Stomach (tissue), 4 donors: ENCODE measurements around the gene MFSD6.

ENCODE experiments used
- CTCF ChIP-seq, 7 experiments: fragments of 450-650 bp in 4 of 7; fragments of 200-600 bp in 3 of 7; sonication (generic) in 3 of 7; IDR thresholded peaks; one replicate each; pipeline ENCODE4 v1.5.1; 2016 to 2019; ENCODE audit warnings: antibody characterized with exemption in 7 of 7, control low read depth in 2 of 7, mild to moderate bottlenecking in 1 of 7
- EP300 ChIP-seq: sonication (generic); formaldehyde crosslinking; IDR thresholded peaks from one replicate; pipeline ENCODE4 v1.6.1; 2017; ENCODE audit warnings: antibody characterized with exemption

DNA sequence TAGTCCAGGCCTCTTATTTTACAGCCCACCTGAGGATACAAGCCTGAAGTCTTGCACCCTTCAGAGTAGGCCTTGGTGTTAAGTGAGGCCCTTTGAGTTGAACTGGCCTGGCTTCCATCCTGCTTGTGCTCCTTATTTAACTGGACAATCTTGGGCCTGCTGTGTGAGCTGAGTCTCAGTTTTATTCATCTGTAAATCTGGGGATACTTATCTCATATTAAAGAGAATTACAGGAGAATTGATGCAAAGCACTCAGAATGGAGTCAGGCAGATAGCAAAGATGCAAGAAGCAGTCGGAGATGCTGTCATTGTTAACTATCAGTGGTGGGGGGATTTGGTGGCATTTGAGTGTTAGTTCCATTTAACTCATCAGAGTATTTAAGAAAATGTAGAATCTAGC is 36.8 kb downstream of the MFSD6 start:
- TF ChIP-seq EP300: no peak
- no peak for TF ChIP-seq CTCF (IDR thresholded peaks at IDR 0.05)
